Astrocyte (in vitro differentiated cells and primary cell): ENCODE results near the gene PCMTD2. TPM values are rescaled to one million over a fixed set of nuclear protein-coding genes. Genes with fewer than 3 reads are reported as not detected.

Experiments used
- DNase-seq: peaks from one replicate; pipeline ENCODE4 v3.0.0-alpha.2; 2010; ENCODE audit warnings: low read depth
- FAIRE-seq: peaks from 2 replicates; lab custom pipeline; 2011; peaks lifted over from hg19 to GRCh38; lab: Jason Lieb, UNC
- H2AFZ ChIP-seq: 2 replicates; pipeline ENCODE4 v1.6.0; 2012; ENCODE audit warnings: low read depth, low read length, inconsistent platforms
- H3K27ac ChIP-seq: 2 replicates; pipeline ENCODE4 v1.5.1; 2011; ENCODE audit warnings: low read depth, low read length, inconsistent platforms
- H3K27me3 ChIP-seq: 2 replicates; pipeline ENCODE4 v1.6.0; 2011; ENCODE audit warnings: low read length, inconsistent platforms; ENCODE audit not compliant: insufficient read depth
- H3K36me3 ChIP-seq: 2 replicates; pipeline ENCODE4 v1.5.1; 2011; ENCODE audit warnings: low read length, inconsistent platforms; ENCODE audit not compliant: insufficient read depth
- H3K4me1 ChIP-seq: 2 replicates; pipeline ENCODE4 v1.5.1; 2011; ENCODE audit warnings: low read length, inconsistent platforms; ENCODE audit not compliant: insufficient read depth
- H3K4me2 ChIP-seq: 2 replicates; pipeline ENCODE4 v1.6.0; 2012; ENCODE audit warnings: low read length, inconsistent platforms
- H3K4me3 ChIP-seq: 2 replicates; pipeline ENCODE4 v1.5.1; 2011; ENCODE audit warnings: low read depth, mild to moderate bottlenecking, low read length, inconsistent platforms; ENCODE audit not compliant: insufficient read depth
- H3K79me2 ChIP-seq: 2 replicates; pipeline ENCODE4 v1.6.0; 2012; ENCODE audit warnings: mild to moderate bottlenecking, low read length, inconsistent platforms; ENCODE audit not compliant: insufficient read depth
- H3K9ac ChIP-seq: 2 replicates; pipeline ENCODE4 v1.6.0; 2012; ENCODE audit warnings: mild to moderate bottlenecking, low read length, inconsistent platforms
- H3K9me3 ChIP-seq: 2 replicates; pipeline ENCODE4 v1.5.1; 2012; ENCODE audit warnings: low read depth, mild to moderate bottlenecking, low read length, inconsistent platforms; ENCODE audit not compliant: insufficient read depth
- H4K20me1 ChIP-seq: 2 replicates; pipeline ENCODE4 v1.6.0; 2012; ENCODE audit warnings: low read length, inconsistent platforms; ENCODE audit not compliant: insufficient read depth
- H3K27ac Mint-ChIP-seq: one replicate; pipeline ENCODE4 v1.8.0; 2021; ENCODE audit warnings: mild to moderate bottlenecking, mixed read lengths; ENCODE audit not compliant: unreplicated experiment
- H3K27me3 Mint-ChIP-seq: one replicate; pipeline ENCODE4 v1.8.0; 2021; ENCODE audit warnings: low read depth, mixed read lengths; ENCODE audit not compliant: unreplicated experiment
- H3K36me3 Mint-ChIP-seq: one replicate; pipeline ENCODE4 v1.8.0; 2021; ENCODE audit warnings: low read depth, mixed read lengths; ENCODE audit not compliant: unreplicated experiment
- H3K4me1 Mint-ChIP-seq: one replicate; pipeline ENCODE4 v1.8.0; 2021; ENCODE audit warnings: low read depth, mixed read lengths; ENCODE audit not compliant: unreplicated experiment
- H3K4me3 Mint-ChIP-seq: one replicate; pipeline ENCODE4 v1.8.0; 2021; ENCODE audit warnings: mild to moderate bottlenecking, moderate library complexity, mixed read lengths; ENCODE audit not compliant: unreplicated experiment
- H3K9me3 Mint-ChIP-seq: one replicate; pipeline ENCODE4 v1.8.0; 2021; ENCODE audit warnings: mild to moderate bottlenecking, mixed read lengths; ENCODE audit not compliant: unreplicated experiment
- EZH2 ChIP-seq: IDR thresholded peaks from 2 replicates; pipeline ENCODE4 v1.6.1; 2012; ENCODE audit warnings: mild to moderate bottlenecking, low read length, inconsistent platforms; ENCODE audit not compliant: insufficient read depth
- total RNA-seq: library from RNA; stranded (reverse); gene quantifications from 2 replicates; pipeline ENCODE4 v1.2.1, GENCODE V29; 2021
- TF ChIP-seq, protein P1 (sequence below): IDR thresholded peaks from 2 replicates; pipeline ENCODE4 v1.5.1; 2011; ENCODE audit warnings: low read depth, mild to moderate bottlenecking, inconsistent platforms, low read length, moderate library complexity; ENCODE audit not compliant: insufficient read depth

Gene PCMTD2
- total RNA-seq, 1 donor from 2014 or later, result 40.0 TPM

- Histone ChIP-seq H3K9me3 (no peaks in the 10 kb centered on the region), H4K20me1 (no peaks in the 10 kb centered on the region), H3K4me1 (peaks cover 16% of the 10 kb centered on the region), H3K27me3 (no peaks in the 10 kb centered on the region), H3K4me3 (no peak overlapping the region), H3K79me2 (no peaks in the 10 kb centered on the region), H3K27ac (no peak overlapping the region), H3K4me2 (no peak overlapping the region), H3K36me3 (no peaks in the 10 kb centered on the region), H2AFZ (no peak overlapping the region), H3K9ac (no peak overlapping the region)
- H3K4me3 Mint-ChIP-seq, result no peak overlapping the region
- FAIRE-seq, result no peak
- no peak for DNase-seq
- H3K9me3 Mint-ChIP-seq, result peaks cover 3% of the 10 kb centered on the region
- H3K36me3 Mint-ChIP-seq, result no peaks in the 10 kb centered on the region
- H3K4me1 Mint-ChIP-seq, result peaks cover 17% of the 10 kb centered on the region
- H3K27me3 Mint-ChIP-seq, result peaks cover 13% of the 10 kb centered on the region
- no peak overlapping the region for H3K27ac Mint-ChIP-seq
- TF ChIP-seq EZH2, result no peak
- TF ChIP-seq, protein P1, sequence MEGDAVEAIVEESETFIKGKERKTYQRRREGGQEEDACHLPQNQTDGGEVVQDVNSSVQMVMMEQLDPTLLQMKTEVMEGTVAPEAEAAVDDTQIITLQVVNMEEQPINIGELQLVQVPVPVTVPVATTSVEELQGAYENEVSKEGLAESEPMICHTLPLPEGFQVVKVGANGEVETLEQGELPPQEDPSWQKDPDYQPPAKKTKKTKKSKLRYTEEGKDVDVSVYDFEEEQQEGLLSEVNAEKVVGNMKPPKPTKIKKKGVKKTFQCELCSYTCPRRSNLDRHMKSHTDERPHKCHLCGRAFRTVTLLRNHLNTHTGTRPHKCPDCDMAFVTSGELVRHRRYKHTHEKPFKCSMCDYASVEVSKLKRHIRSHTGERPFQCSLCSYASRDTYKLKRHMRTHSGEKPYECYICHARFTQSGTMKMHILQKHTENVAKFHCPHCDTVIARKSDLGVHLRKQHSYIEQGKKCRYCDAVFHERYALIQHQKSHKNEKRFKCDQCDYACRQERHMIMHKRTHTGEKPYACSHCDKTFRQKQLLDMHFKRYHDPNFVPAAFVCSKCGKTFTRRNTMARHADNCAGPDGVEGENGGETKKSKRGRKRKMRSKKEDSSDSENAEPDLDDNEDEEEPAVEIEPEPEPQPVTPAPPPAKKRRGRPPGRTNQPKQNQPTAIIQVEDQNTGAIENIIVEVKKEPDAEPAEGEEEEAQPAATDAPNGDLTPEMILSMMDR, result no peak
Measured at GRCh38 chr20:64228751-64229506, 26.6 kb upstream of the PCMTD2 start.

DNA sequence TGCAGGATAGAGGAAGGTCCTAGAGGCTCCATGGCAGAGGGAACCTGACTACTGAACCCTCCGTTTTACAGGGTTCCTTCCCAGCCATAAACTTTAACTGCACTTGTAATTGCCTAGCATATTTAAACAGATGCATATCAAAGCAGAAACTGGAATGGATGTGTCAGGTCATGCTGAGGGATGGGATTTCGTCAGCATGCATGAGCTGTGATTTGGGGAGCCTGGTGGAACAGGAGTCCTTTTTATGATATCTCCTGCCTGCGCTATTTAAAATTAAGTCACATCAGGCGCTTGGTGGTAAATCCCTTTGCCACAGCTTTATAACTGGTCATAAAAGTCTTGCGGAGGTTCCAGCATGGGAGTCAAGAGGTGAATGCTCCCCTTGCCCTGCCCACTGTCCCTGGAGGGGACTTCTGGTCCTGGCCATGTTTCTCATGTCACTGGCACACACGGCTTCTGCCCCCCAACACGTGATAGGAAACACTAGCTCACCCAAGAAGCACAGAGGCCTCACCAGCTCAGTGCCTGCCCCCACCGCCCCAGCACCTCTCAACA, 26.0 kb upstream of the PCMTD2 start:
- no peaks in the 10 kb centered on the region for H3K36me3 ChIP-seq
- H3K4me3 ChIP-seq, result no peak overlapping the region
- Mint-ChIP-seq H3K27ac (no peak overlapping the region), H3K4me3 (no peak overlapping the region), H3K36me3 (no peaks in the 10 kb centered on the region), H3K4me1 (peaks cover 10% of the 10 kb centered on the region), H3K27me3 (peaks cover 13% of the 10 kb centered on the region), H3K9me3 (peaks cover 3% of the 10 kb centered on the region)
- DNase-seq, result no peak
- H4K20me1 ChIP-seq, result no peaks in the 10 kb centered on the region
- no peak for FAIRE-seq
- H2AFZ ChIP-seq, result no peak overlapping the region
- TF ChIP-seq, protein P1, result no peak
- TF ChIP-seq EZH2, result no peak
- H3K4me1 ChIP-seq, result peaks cover 9% of the 10 kb centered on the region
- H3K9ac ChIP-seq, result no peak overlapping the region
- no peak overlapping the region for H3K4me2 ChIP-seq
- H3K79me2 ChIP-seq, result no peaks in the 10 kb centered on the region
- no peaks in the 10 kb centered on the region for H3K27me3 ChIP-seq
- H3K27ac ChIP-seq, result no peak overlapping the region
- no peaks in the 10 kb centered on the region for H3K9me3 ChIP-seq
